ENCODE results near the gene EPB41L4B. TPM values are rescaled to one million over a fixed set of nuclear protein-coding genes. Genes with fewer than 3 reads are reported as not detected.

Gene EPB41L4B
- total and polyA plus RNA-seq, 2 experiments from 2014 or later = 11.0 to 32.2 TPM

- no peaks in the 10 kb centered on the region for H3K36me3 ChIP-seq (ENCODE audit: insufficient read depth)
- H2AFZ ChIP-seq = no peak overlapping the region
- peaks cover 9% of the 10 kb centered on the region; the same call in 2 of the 3 replicates for H3K36me3 Mint-ChIP-seq (ENCODE audit: low read depth)
- no peak overlapping the region for H3K27ac ChIP-seq (ENCODE audit: low read depth)
- no peak overlapping the region for H3K27ac Mint-ChIP-seq
- H3K9me2 ChIP-seq (ENCODE audit: insufficient read depth) = no peaks in the 10 kb centered on the region
- TF ChIP-seq ZNF114 (CRISPR knock-in tag; IDR thresholded peaks at IDR 0.05) = no peak
- no peak for TF ChIP-seq EZH2phosphoT487 (IDR thresholded peaks at IDR 0.05; ENCODE audit: unreplicated experiment)
- no peak for TF ChIP-seq CTCF (conservative IDR thresholded peaks at IDR 0.05; ENCODE audit: low read depth in 2 of 2)
- no peak for TF ChIP-seq ZNF462 (CRISPR knock-in tag; IDR thresholded peaks at IDR 0.05)
- TF ChIP-seq STAT1 (IDR thresholded peaks at IDR 0.05; ENCODE audit: unreplicated experiment) = no peak
- no peak for TF ChIP-seq POLR2AphosphoS5 (IDR thresholded peaks at IDR 0.05; ENCODE audit: low read depth)
- TF ChIP-seq JUNB (IDR thresholded peaks at IDR 0.05; ENCODE audit: unreplicated experiment) = no peak
- no peak for TF ChIP-seq ZNF331 (CRISPR knock-in tag; IDR thresholded peaks at IDR 0.05; ENCODE audit: low read depth)
- TF ChIP-seq EZH2 (IDR thresholded peaks at IDR 0.05; ENCODE audit: low read depth, unreplicated experiment) = no peak
- TF ChIP-seq ETS1 (IDR thresholded peaks at IDR 0.05) = no peak
- no peak for TF ChIP-seq NANOG (IDR thresholded peaks at IDR 0.05; ENCODE audit: borderline replicate concordance)
- no peak overlapping the region for H3K4me2 ChIP-seq
- peaks cover 16% of the 10 kb centered on the region for H3K4me1 Mint-ChIP-seq
- peaks cover 18% of the 10 kb centered on the region for H4K20me1 ChIP-seq (replicated peaks; ENCODE audit: insufficient read depth)
- H3K27me3 ChIP-seq (ENCODE audit: insufficient read depth) = no peaks in the 10 kb centered on the region
- ATAC-seq (no peak), DNase-seq (ENCODE audit: low spot score) (no peak)
- peaks cover 75% of the 10 kb centered on the region for H3K79me2 ChIP-seq (replicated peaks; ENCODE audit: insufficient read depth)
- H3K4me3 ChIP-seq = no peak overlapping the region
- H3K27me3 Mint-ChIP-seq (ENCODE audit: insufficient read depth, low read depth, poor library complexity) = peaks cover 8% of the 10 kb centered on the region
- H3K4me3 Mint-ChIP-seq = no peak overlapping the region
- H3K4me1 ChIP-seq (ENCODE audit: insufficient read depth) = peaks cover 4% of the 10 kb centered on the region; the same call in 1 of the 2 replicates
- H3K9me3 Mint-ChIP-seq = no peaks in the 10 kb centered on the region
- no peaks in the 10 kb centered on the region for H3F3A ChIP-seq (replicated peaks; ENCODE audit: low read depth)
These were observed 39.3 kb downstream of the EPB41L4B start for GRCh38 chr9:109281518-109281917.
